ENCODE measurements around the gene MADD. TPM values are rescaled to one million over a fixed set of nuclear protein-coding genes. Genes with fewer than 3 reads are reported as not detected.

MADD gene
- total RNA-seq, 1 donor from 2014 or later: 29.6 TPM

DNA sequence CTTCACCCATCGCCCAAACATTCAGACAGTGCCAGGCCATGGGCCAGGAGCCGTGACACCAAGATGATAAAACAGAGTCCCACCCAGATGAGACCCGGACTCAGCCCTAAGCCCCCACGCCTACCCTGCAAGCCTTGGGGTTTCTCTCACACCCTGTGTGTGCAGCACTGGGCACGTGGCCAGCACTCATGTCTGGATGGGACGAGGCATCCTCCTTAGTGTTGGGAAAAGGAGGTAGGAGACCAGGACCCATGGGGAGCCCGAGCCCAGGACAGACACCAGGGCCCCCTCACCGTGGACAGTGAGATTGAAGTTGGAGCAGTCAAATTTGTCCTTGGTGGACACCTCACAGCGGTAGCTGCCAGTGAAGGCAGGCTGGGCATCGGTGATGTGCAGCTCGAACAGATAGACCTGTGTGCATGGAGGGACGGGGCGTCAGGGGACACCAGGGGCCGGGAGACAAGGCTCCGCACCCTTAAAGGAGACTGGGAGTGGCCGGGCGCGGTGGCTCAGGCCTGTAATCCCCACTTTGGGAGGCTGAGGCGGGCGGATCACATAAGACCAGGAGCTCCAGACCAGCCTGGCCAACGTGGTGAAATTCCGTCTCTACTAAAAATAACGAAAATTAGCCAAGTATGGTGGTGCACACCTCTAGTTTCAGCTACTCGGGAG is 78.3 kb downstream of the MADD start:
- no peaks in the 10 kb centered on the region for H3K9me3 Mint-ChIP-seq (ENCODE audit: low read depth)
- no peaks in the 10 kb centered on the region for H3K36me3 Mint-ChIP-seq (ENCODE audit: low read depth)
- H3K4me1 Mint-ChIP-seq (ENCODE audit: low read depth): no peaks in the 10 kb centered on the region
- TF ChIP-seq, protein P1, sequence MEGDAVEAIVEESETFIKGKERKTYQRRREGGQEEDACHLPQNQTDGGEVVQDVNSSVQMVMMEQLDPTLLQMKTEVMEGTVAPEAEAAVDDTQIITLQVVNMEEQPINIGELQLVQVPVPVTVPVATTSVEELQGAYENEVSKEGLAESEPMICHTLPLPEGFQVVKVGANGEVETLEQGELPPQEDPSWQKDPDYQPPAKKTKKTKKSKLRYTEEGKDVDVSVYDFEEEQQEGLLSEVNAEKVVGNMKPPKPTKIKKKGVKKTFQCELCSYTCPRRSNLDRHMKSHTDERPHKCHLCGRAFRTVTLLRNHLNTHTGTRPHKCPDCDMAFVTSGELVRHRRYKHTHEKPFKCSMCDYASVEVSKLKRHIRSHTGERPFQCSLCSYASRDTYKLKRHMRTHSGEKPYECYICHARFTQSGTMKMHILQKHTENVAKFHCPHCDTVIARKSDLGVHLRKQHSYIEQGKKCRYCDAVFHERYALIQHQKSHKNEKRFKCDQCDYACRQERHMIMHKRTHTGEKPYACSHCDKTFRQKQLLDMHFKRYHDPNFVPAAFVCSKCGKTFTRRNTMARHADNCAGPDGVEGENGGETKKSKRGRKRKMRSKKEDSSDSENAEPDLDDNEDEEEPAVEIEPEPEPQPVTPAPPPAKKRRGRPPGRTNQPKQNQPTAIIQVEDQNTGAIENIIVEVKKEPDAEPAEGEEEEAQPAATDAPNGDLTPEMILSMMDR (IDR thresholded peaks at IDR 0.05): no peak
- no peak for DNase-seq (ENCODE audit: low spot score)
- no peak overlapping the region for H3K27ac Mint-ChIP-seq (ENCODE audit: unreplicated experiment)
- no peak overlapping the region for H3K4me3 Mint-ChIP-seq (ENCODE audit: unreplicated experiment)
- H3K27me3 Mint-ChIP-seq (ENCODE audit: low read depth): no peaks in the 10 kb centered on the region

GRCh38 chr11:47348859-47349258 is 78.9 kb downstream of the MADD start:
- Mint-ChIP-seq H3K9me3 (ENCODE audit: low read depth) (no peaks in the 10 kb centered on the region), H3K4me1 (ENCODE audit: low read depth) (no peaks in the 10 kb centered on the region), H3K27ac (ENCODE audit: unreplicated experiment) (no peak overlapping the region), H3K4me3 (ENCODE audit: unreplicated experiment) (no peak overlapping the region), H3K27me3 (ENCODE audit: low read depth) (no peaks in the 10 kb centered on the region), H3K36me3 (ENCODE audit: low read depth) (no peaks in the 10 kb centered on the region)
- TF ChIP-seq, protein P1 (IDR thresholded peaks at IDR 0.05): peak; percentile 70
- no peak for DNase-seq (ENCODE audit: low spot score)

GRCh38 chr11:47349521-47350095 is 79.7 kb downstream of the MADD start:
- no peak overlapping the region for H3K4me3 Mint-ChIP-seq (ENCODE audit: unreplicated experiment)
- no peak overlapping the region for H3K27ac Mint-ChIP-seq (ENCODE audit: unreplicated experiment)
- no peak for DNase-seq (ENCODE audit: low spot score)
- H3K36me3 Mint-ChIP-seq (ENCODE audit: low read depth): no peaks in the 10 kb centered on the region
- TF ChIP-seq, protein P1 (IDR thresholded peaks at IDR 0.05): no peak
- H3K9me3 Mint-ChIP-seq (ENCODE audit: low read depth): no peaks in the 10 kb centered on the region
- H3K27me3 Mint-ChIP-seq (ENCODE audit: low read depth): no peaks in the 10 kb centered on the region
- H3K4me1 Mint-ChIP-seq (ENCODE audit: low read depth): peaks cover 2% of the 10 kb centered on the region

DNA sequence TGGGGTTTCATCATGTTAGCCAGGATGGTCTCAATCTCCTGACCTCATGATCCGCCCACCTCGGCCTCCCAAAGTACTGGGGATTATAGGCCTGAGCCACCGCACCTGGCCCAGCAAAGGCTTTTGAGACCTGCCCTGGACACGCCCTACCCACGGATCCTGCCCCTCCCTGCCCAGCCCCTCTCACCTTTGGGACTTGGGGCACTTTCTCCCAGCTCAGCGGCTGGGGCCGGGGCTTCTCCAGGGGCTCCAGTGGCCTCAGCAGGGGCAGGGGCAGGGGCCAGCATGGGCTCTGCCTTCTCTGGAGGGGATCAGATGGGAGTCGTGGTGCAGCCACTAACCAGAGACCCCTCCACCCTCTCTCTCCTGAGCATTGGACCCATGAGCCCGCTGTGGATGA is 80.4 kb downstream of the MADD start:
- TF ChIP-seq, protein P1 (IDR thresholded peaks at IDR 0.05): no peak
- Mint-ChIP-seq H3K4me1 (ENCODE audit: low read depth) (peaks cover 6% of the 10 kb centered on the region), H3K4me3 (ENCODE audit: unreplicated experiment) (no peak overlapping the region), H3K9me3 (ENCODE audit: low read depth) (no peaks in the 10 kb centered on the region), H3K27me3 (ENCODE audit: low read depth) (no peaks in the 10 kb centered on the region), H3K27ac (ENCODE audit: unreplicated experiment) (no peak overlapping the region), H3K36me3 (ENCODE audit: low read depth) (no peaks in the 10 kb centered on the region)
- no peak for DNase-seq (ENCODE audit: low spot score)

- peaks cover 6% of the 10 kb centered on the region for H3K4me1 Mint-ChIP-seq (ENCODE audit: low read depth)
- H3K27ac Mint-ChIP-seq (ENCODE audit: unreplicated experiment): no peak overlapping the region
- H3K9me3 Mint-ChIP-seq (ENCODE audit: low read depth): no peaks in the 10 kb centered on the region
- H3K4me3 Mint-ChIP-seq (ENCODE audit: unreplicated experiment): no peak overlapping the region
- H3K27me3 Mint-ChIP-seq (ENCODE audit: low read depth): no peaks in the 10 kb centered on the region
- no peaks in the 10 kb centered on the region for H3K36me3 Mint-ChIP-seq (ENCODE audit: low read depth)
- TF ChIP-seq, protein P1 (IDR thresholded peaks at IDR 0.05): no peak
- DNase-seq (ENCODE audit: low spot score): no peak
Measured at GRCh38 chr11:47351156-47352126, 81.5 kb downstream of the MADD start.

Data from chondrocyte (in vitro differentiated cells).